Heart left ventricle (tissue), 13 donors: ENCODE results near the gene ABR.
"Not testable (repeated sequence)": the region's sequence is repeated elsewhere in the genome, so short reads cannot be mapped to it uniquely, and the experiment has no call there.

Experiments used
- CTCF ChIP-seq, 12 donors: fragments of 200-600 bp; sonication (generic) in 4 of 12; IDR thresholded peaks; one replicate each; pipeline versions ENCODE4 v1.5.0 to v1.8.0; 2018 to 2022; ENCODE audit warnings: antibody characterized with exemption in 12 of 12, mild to moderate bottlenecking in 5 of 12
- POLR2A ChIP-seq, 2 donors: fragments of 450-650 bp; IDR thresholded peaks; one replicate each; pipeline ENCODE4 v1.6.1; 2017; ENCODE audit warnings: antibody characterized with exemption in 2 of 2, mild to moderate bottlenecking in 2 of 2, moderate library complexity in 2 of 2
- donor health status: ischemic (EF 13 %, LVEDD 7.1; RV severe dilation, severe dysfunction).
- donor health status: DM: no; HTN: yes; CAD: no.
- donor health status: DM: no; HTN: no; CAD: no.
- donor health status: ischemic (EF 25% LVEDD 6.9; RV normal size, moderate dysfunction).
- donor health status: ischemic (EF 25% LVEDD 5.7; RV mildly dilated, moderate dysfunction).
- donor health status: ischemic (EF 35%, LVEDD 5.7; RV mildly dilated, moderate dysfunction).
- donor health status: nonischemic (EF 11% LVEDD 7.7; RV severe dilation, severe dysfunction).
- donor health status: DM: yes; HTN: yes; CAD: no.
- donor health status: PGD.
- donor health status: ischemic (EF 29% LVEDD 5.4; RV normal size, mild dysfunction).
- donor health status: nonischemic (EF 23%, LVEDD 6.1; RV moderate dilation, normal function).

GRCh38 chr17:1073963-1074625 is 105.7 kb downstream of the ABR start:
- not testable (repeated sequence) for TF ChIP-seq CTCF, POLR2A (IDR thresholded peaks at IDR 0.05)
